Stimulated activated CD4-positive, alpha-beta T cell treated with anti-CD3 and anti-CD28 coated beads, Interleukin-1b, Interleukin-23, amount 100 ng/mL, for 24 hours (primary cell): ENCODE results near the gene GALNT9.
"Not testable (repeated sequence)": the region's sequence is repeated elsewhere in the genome, so short reads cannot be mapped to it uniquely, and the experiment has no call there.

Source experiments
- DNase-seq, 4 experiments: peaks; one replicate each; pipeline ENCODE4 v3.0.0-alpha.2; 2020; ENCODE audit warnings: low read depth in 4 of 4, low spot score in 1 of 4

Gene GALNT9

GRCh38 chr12:132237772-132238487 is 91.5 kb downstream of the GALNT9 start:
- DNase-seq: no peak

GRCh38 chr12:132236930-132237771 is 92.2 kb downstream of the GALNT9 start:
- no peak for DNase-seq

- DNase-seq: no peak
Observed at GRCh38 chr12:132236129-132236929, 93.1 kb downstream of the GALNT9 start.

- DNase-seq: no peak
Observed at GRCh38 chr12:132235116-132235820, 94.1 kb downstream of the GALNT9 start.

- no peak for DNase-seq
Observed at GRCh38 chr12:132230381-132230780, 99.0 kb downstream of the GALNT9 start.

GRCh38 chr12:132229926-132230325 is 99.5 kb downstream of the GALNT9 start:
- no peak for DNase-seq

GRCh38 chr12:132229193-132229760 is 100.1 kb downstream of the GALNT9 start:
- DNase-seq: no peak

GRCh38 chr12:132228476-132229192 is 100.8 kb downstream of the GALNT9 start:
- no peak for DNase-seq

GRCh38 chr12:132227782-132228475 is 101.5 kb downstream of the GALNT9 start:
- DNase-seq: no peak

- no peak for DNase-seq
Observed at GRCh38 chr12:132227118-132227517, 102.3 kb downstream of the GALNT9 start.

GRCh38 chr12:132226604-132227003 is 102.8 kb downstream of the GALNT9 start:
- no peak for DNase-seq

- DNase-seq: no peak
Observed at GRCh38 chr12:132225214-132225613, 104.2 kb downstream of the GALNT9 start.

- no peak for DNase-seq
Observed at GRCh38 chr12:132224484-132224883, 104.9 kb downstream of the GALNT9 start.

GRCh38 chr12:132222808-132223173 is 106.6 kb downstream of the GALNT9 start:
- DNase-seq: no peak

- no peak for DNase-seq
Observed at GRCh38 chr12:132222096-132222807, 107.1 kb downstream of the GALNT9 start.

- DNase-seq: not testable (repeated sequence)
Observed at GRCh38 chr12:132219761-132220160, 109.6 kb downstream of the GALNT9 start.

- DNase-seq: no peak
Observed at GRCh38 chr12:132219323-132219722, 110.1 kb downstream of the GALNT9 start.

- DNase-seq: peak in 2 of 4 experiments; percentile 20
Observed at GRCh38 chr12:132218915-132219314, 110.5 kb downstream of the GALNT9 start.

- DNase-seq: no peak
Observed at GRCh38 chr12:132218527-132218875, 110.9 kb downstream of the GALNT9 start.
